ENCODE measurements around the gene AP1S3. TPM values are rescaled to one million over a fixed set of nuclear protein-coding genes. Genes with fewer than 3 reads are reported as not detected.

The AP1S3 gene
- total RNA-seq, 2 donors from 2014 or later = 5.6 to 6.9 TPM

DNA sequence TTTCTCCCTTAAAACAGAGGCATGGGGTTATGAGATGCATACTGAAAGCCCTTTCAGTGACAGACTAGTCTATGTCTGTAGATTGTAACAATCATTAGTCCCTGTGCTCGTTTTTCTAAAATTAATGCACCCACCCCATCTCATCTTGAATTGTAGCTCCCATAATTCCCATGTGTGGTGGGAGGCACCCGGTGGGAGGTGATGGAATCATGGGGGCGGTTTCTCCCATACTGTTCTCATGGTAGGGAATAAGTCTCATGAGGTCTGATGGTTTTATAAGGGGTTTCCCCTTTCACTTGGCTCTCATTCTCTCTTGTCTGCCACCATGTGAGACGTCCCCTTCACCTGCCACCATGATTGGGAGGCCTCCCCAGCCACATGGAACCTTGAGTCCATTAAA, 100.9 kb downstream of the AP1S3 start:
- Mint-ChIP-seq H3K9me3 (no peaks in the 10 kb centered on the region), H3K4me3 (no peak overlapping the region), H3K27me3 (ENCODE audit: insufficient read depth) (no peaks in the 10 kb centered on the region), H3K27ac (no peak overlapping the region), H3K36me3 (ENCODE audit: low read depth) (no peaks in the 10 kb centered on the region), H3K4me1 (no peaks in the 10 kb centered on the region)
- H3K27ac ChIP-seq (ENCODE audit: low read depth, low read length) = no peak overlapping the region
- H3K9me3 ChIP-seq (ENCODE audit: control insufficient read depth, low read length) = no peaks in the 10 kb centered on the region
- no peaks in the 10 kb centered on the region for H3K27me3 ChIP-seq (ENCODE audit: control insufficient read depth, insufficient read depth, low read length, poor library complexity, severe bottlenecking)
- no peak overlapping the region for H3K4me3 ChIP-seq (ENCODE audit: low read length)
- no peaks in the 10 kb centered on the region for H3K4me1 ChIP-seq (ENCODE audit: control insufficient read depth, insufficient read depth, low read length)
- H3K9ac ChIP-seq (ENCODE audit: extremely low read depth, low read length, poor library complexity, severe bottlenecking) = no peak overlapping the region
- no peaks in the 10 kb centered on the region for H3K36me3 ChIP-seq (ENCODE audit: control insufficient read depth, insufficient read depth, low read length)
- 79% methylated on average over 4 of the region's 4 CpGs; no CpG with 5 or more reads in 1 of the 2 experiments for WGBS, 2 experiments (ENCODE audit: insufficient coverage in 1 of 2, insufficient read length in 1 of 2)
- TF ChIP-seq CTCF (conservative IDR thresholded peaks at IDR 0.05) = no peak
- DNase-seq = no peak

DNA sequence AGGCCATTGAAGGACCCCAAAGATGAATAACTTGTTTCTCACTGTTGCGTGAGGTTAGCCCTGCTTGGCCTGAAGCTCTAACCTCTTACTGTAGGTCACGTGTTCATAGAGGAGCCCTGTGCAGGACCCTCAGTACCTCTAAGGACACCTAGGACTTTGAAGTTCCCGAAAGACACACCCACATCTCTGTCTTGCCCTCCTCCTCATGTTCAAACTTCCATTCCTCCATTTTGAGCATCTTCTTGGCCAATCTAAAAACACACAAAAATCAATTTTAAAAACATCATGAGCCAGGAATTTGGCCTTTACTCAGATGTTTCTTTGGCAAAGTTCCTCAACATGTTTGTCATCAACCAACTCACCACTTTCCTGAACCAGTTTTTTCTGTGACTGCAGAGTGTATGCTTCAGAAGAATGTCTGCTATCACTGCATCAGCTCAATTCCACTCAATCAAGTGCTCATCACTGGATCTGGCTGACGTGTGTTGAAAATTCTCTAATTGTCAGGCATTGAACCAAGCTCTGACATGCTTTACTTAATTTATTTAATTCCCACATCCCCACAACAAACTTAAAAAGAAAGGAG, 101.6 kb downstream of the AP1S3 start:
- 94% methylated on average over 3 to 4 of the region's 4 CpGs for WGBS, 2 experiments (ENCODE audit: insufficient coverage in 1 of 2, insufficient read length in 1 of 2)
- TF ChIP-seq CTCF (conservative IDR thresholded peaks at IDR 0.05) = no peak
- no peak overlapping the region for H3K4me3 ChIP-seq (ENCODE audit: low read length)
- H3K9me3 Mint-ChIP-seq = no peaks in the 10 kb centered on the region
- no peaks in the 10 kb centered on the region for H3K36me3 Mint-ChIP-seq (ENCODE audit: low read depth)
- no peak overlapping the region for H3K4me3 Mint-ChIP-seq
- H3K4me1 Mint-ChIP-seq = no peaks in the 10 kb centered on the region
- no peaks in the 10 kb centered on the region for H3K36me3 ChIP-seq (ENCODE audit: control insufficient read depth, insufficient read depth, low read length)
- no peak overlapping the region for H3K27ac ChIP-seq (ENCODE audit: low read depth, low read length)
- H3K27me3 ChIP-seq (ENCODE audit: control insufficient read depth, insufficient read depth, low read length, poor library complexity, severe bottlenecking) = no peaks in the 10 kb centered on the region
- H3K27ac Mint-ChIP-seq = no peak overlapping the region
- H3K9ac ChIP-seq (ENCODE audit: extremely low read depth, low read length, poor library complexity, severe bottlenecking) = no peak overlapping the region
- H3K27me3 Mint-ChIP-seq (ENCODE audit: insufficient read depth) = no peaks in the 10 kb centered on the region
- H3K4me1 ChIP-seq (ENCODE audit: control insufficient read depth, insufficient read depth, low read length) = no peaks in the 10 kb centered on the region
- H3K9me3 ChIP-seq (ENCODE audit: control insufficient read depth, low read length) = no peaks in the 10 kb centered on the region
- DNase-seq = no peak

DNA sequence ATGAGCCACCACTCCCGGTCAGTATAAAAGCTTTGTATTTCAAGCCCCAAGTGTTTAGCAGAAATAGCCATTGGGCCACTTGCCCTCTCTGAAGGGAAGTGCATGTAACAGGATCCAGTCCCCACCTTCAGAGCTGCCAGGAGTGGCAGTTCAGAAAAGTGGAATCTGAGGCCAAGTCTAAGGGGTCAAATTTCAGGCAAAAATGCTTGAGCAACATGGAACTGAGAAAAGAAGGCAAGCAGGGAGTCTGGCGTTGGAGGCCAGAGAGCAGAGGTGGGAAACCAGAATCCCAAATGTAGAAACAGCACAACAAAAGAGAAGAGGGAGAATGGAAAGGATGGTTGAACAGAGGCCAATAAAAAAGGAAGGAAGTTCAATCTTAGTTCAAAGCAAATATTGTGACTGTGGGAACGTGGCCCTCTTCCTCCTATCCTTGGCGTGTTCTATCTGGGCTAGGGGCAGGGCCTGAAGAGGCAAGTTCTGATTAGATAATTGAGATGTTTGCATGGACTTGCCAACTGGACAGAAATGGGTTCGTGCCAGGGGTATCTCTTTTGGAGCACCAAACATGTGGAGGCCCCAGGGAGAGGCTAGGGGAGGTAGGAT, 102.2 kb downstream of the AP1S3 start:
- TF ChIP-seq CTCF (conservative IDR thresholded peaks at IDR 0.05) = no peak
- Mint-ChIP-seq H3K27me3 (ENCODE audit: insufficient read depth) (no peaks in the 10 kb centered on the region), H3K36me3 (ENCODE audit: low read depth) (no peaks in the 10 kb centered on the region), H3K4me3 (no peak overlapping the region), H3K4me1 (no peaks in the 10 kb centered on the region), H3K9me3 (no peaks in the 10 kb centered on the region), H3K27ac (no peak overlapping the region)
- WGBS, 2 experiments (ENCODE audit: insufficient coverage in 1 of 2, insufficient read length in 1 of 2) = 93 to 96% methylated on average over 4 of the region's 5 CpGs
- DNase-seq = no peak
- Histone ChIP-seq H3K4me1 (ENCODE audit: control insufficient read depth, insufficient read depth, low read length) (no peaks in the 10 kb centered on the region), H3K27me3 (ENCODE audit: control insufficient read depth, insufficient read depth, low read length, poor library complexity, severe bottlenecking) (no peaks in the 10 kb centered on the region), H3K9ac (ENCODE audit: extremely low read depth, low read length, poor library complexity, severe bottlenecking) (no peak overlapping the region), H3K27ac (ENCODE audit: low read depth, low read length) (no peak overlapping the region), H3K36me3 (ENCODE audit: control insufficient read depth, insufficient read depth, low read length) (no peaks in the 10 kb centered on the region), H3K9me3 (ENCODE audit: control insufficient read depth, low read length) (no peaks in the 10 kb centered on the region), H3K4me3 (ENCODE audit: low read length) (no peak overlapping the region)

All from endodermal cell (in vitro differentiated cells).